Duodenal mucosa (tissue), 2 donors: ENCODE measurements around the gene DBX2.

ENCODE experiments used
- H3K27ac ChIP-seq: one replicate; pipeline ENCODE4 v1.7.0; 2013; ENCODE audit warnings: low read depth, low read length
- H3K27me3 ChIP-seq, 2 donors: one replicate each; pipeline ENCODE4 v1.7.0; 2013; ENCODE audit warnings: low read length in 2 of 2, control low read depth in 1 of 2; ENCODE audit not compliant: insufficient read depth in 2 of 2, control insufficient read depth in 1 of 2
- H3K36me3 ChIP-seq, 2 donors: one replicate each; pipeline ENCODE4 v1.7.0; 2013; ENCODE audit warnings: low read length in 2 of 2, control low read depth in 1 of 2; ENCODE audit not compliant: insufficient read depth in 2 of 2, control insufficient read depth in 1 of 2
- H3K4me1 ChIP-seq, 2 donors: one replicate each; pipeline ENCODE4 v1.7.0; 2013; ENCODE audit warnings: low read length in 2 of 2, control low read depth in 1 of 2; ENCODE audit not compliant: insufficient read depth in 2 of 2, control insufficient read depth in 1 of 2
- H3K4me3 ChIP-seq, 2 donors: one replicate each; pipeline ENCODE4 v1.7.0; 2013; ENCODE audit warnings: low read length in 2 of 2, low read depth in 1 of 2
- H3K9ac ChIP-seq, 2 donors: one replicate each; pipeline ENCODE4 v1.7.0; 2013; ENCODE audit warnings: low read length in 2 of 2, low read depth in 1 of 2
- H3K9me3 ChIP-seq, 2 donors: one replicate each; pipeline ENCODE4 v1.7.0; 2013; ENCODE audit warnings: low read length in 2 of 2, control low read depth in 1 of 2; ENCODE audit not compliant: control insufficient read depth in 1 of 2

DBX2 gene

GRCh38 chr12:45075587-45076282, 24.8 kb upstream of the DBX2 start:
- Histone ChIP-seq H3K9me3 (no peaks in the 10 kb centered on the region), H3K27me3 (peaks cover 0 to 4% of the 10 kb centered on the region in 2 donors), H3K36me3 (no peaks in the 10 kb centered on the region), H3K27ac (no peak overlapping the region), H3K4me3 (no peak overlapping the region), H3K4me1 (no peaks in the 10 kb centered on the region), H3K9ac (no peak overlapping the region)

- Histone ChIP-seq H3K36me3 (no peaks in the 10 kb centered on the region), H3K9ac (no peak overlapping the region), H3K4me1 (no peaks in the 10 kb centered on the region), H3K4me3 (no peak overlapping the region), H3K27ac (no peak overlapping the region), H3K27me3 (no peaks in the 10 kb centered on the region), H3K9me3 (no peaks in the 10 kb centered on the region)
These were observed 14.3 kb upstream of the DBX2 start for GRCh38 chr12:45065125-45065626.

- H3K4me3 ChIP-seq = no peak overlapping the region
- no peaks in the 10 kb centered on the region for H3K9me3 ChIP-seq
- H3K27ac ChIP-seq = no peak overlapping the region
- no peaks in the 10 kb centered on the region for H3K4me1 ChIP-seq
- no peaks in the 10 kb centered on the region for H3K36me3 ChIP-seq
- no peak overlapping the region for H3K9ac ChIP-seq
- no peaks in the 10 kb centered on the region for H3K27me3 ChIP-seq
These were observed 10.1 kb upstream of the DBX2 start for GRCh38 chr12:45060976-45061375.

GRCh38 chr12:45051572-45052125, 750 bp upstream of the DBX2 start:
- Histone ChIP-seq H3K4me1 (no peaks in the 10 kb centered on the region), H3K36me3 (no peaks in the 10 kb centered on the region), H3K9me3 (no peaks in the 10 kb centered on the region), H3K4me3 (peak overlapping the region in 1 of 2 donors; percentile 47), H3K27me3 (peaks cover 7 to 24% of the 10 kb centered on the region in 2 donors), H3K9ac (no peak overlapping the region), H3K27ac (no peak overlapping the region)

- no peak overlapping the region for H3K4me3 ChIP-seq
- no peaks in the 10 kb centered on the region for H3K4me1 ChIP-seq
- H3K27me3 ChIP-seq = peaks cover 7 to 24% of the 10 kb centered on the region in 2 donors
- H3K9ac ChIP-seq = no peak overlapping the region
- no peaks in the 10 kb centered on the region for H3K36me3 ChIP-seq
- H3K9me3 ChIP-seq = no peaks in the 10 kb centered on the region
- no peak overlapping the region for H3K27ac ChIP-seq
These were observed 768 bp downstream of the DBX2 start for GRCh38 chr12:45049912-45050750.

- Histone ChIP-seq H3K36me3 (no peaks in the 10 kb centered on the region), H3K27me3 (no peaks in the 10 kb centered on the region), H3K4me3 (no peak overlapping the region), H3K4me1 (no peaks in the 10 kb centered on the region), H3K9ac (no peak overlapping the region), H3K27ac (no peak overlapping the region), H3K9me3 (no peaks in the 10 kb centered on the region)
These were observed 8.3 kb downstream of the DBX2 start for GRCh38 chr12:45042599-45042998.

GRCh38 chr12:45040977-45041376, 9.9 kb downstream of the DBX2 start:
- no peak overlapping the region for H3K27ac ChIP-seq
- no peaks in the 10 kb centered on the region for H3K27me3 ChIP-seq
- no peaks in the 10 kb centered on the region for H3K9me3 ChIP-seq
- no peak overlapping the region for H3K4me3 ChIP-seq
- no peaks in the 10 kb centered on the region for H3K36me3 ChIP-seq
- H3K4me1 ChIP-seq = no peaks in the 10 kb centered on the region
- H3K9ac ChIP-seq = no peak overlapping the region

- no peak overlapping the region for H3K4me3 ChIP-seq
- H3K9me3 ChIP-seq = no peaks in the 10 kb centered on the region
These were observed 11.1 kb downstream of the DBX2 start for GRCh38 chr12:45039757-45040156.

GRCh38 chr12:45034861-45035265, 16.0 kb downstream of the DBX2 start:
- Histone ChIP-seq H3K9ac (no peak overlapping the region), H3K4me1 (no peaks in the 10 kb centered on the region), H3K27me3 (no peaks in the 10 kb centered on the region), H3K36me3 (no peaks in the 10 kb centered on the region), H3K27ac (no peak overlapping the region), H3K9me3 (no peaks in the 10 kb centered on the region), H3K4me3 (no peak overlapping the region)

More at GRCh38 chr12:45039757-45040156, 11.1 kb downstream of the DBX2 start:
- Histone ChIP-seq H3K9ac (no peak overlapping the region), H3K4me1 (no peaks in the 10 kb centered on the region), H3K27ac (no peak overlapping the region), H3K27me3 (no peaks in the 10 kb centered on the region), H3K36me3 (no peaks in the 10 kb centered on the region)

- no peak overlapping the region for H3K9ac ChIP-seq
- no peak overlapping the region for H3K27ac ChIP-seq
- no peaks in the 10 kb centered on the region for H3K36me3 ChIP-seq
- H3K4me1 ChIP-seq = no peaks in the 10 kb centered on the region
- H3K27me3 ChIP-seq = no peaks in the 10 kb centered on the region
- H3K4me3 ChIP-seq = no peak overlapping the region
- H3K9me3 ChIP-seq = no peaks in the 10 kb centered on the region
These were observed 33.0 kb downstream of the DBX2 start for GRCh38 chr12:45017916-45018315.
